Lower leg skin (tissue), 4 donors: ENCODE results near the gene SLC25A25. TPM values are rescaled to one million over a fixed set of nuclear protein-coding genes. Genes with fewer than 3 reads are reported as not detected.

ENCODE experiments used
- DNase-seq, 2 donors: peaks; one replicate each; pipeline ENCODE4 v3.0.0-alpha.2; 2019; ENCODE audit warnings: low spot score in 2 of 2
- H3K4me3 ChIP-seq: fragments of 200-600 bp; sonication (generic); 2 replicates; pipeline ENCODE4 v1.5.1; 2017; ENCODE audit warnings: mild to moderate bottlenecking, low read depth; ENCODE audit not compliant: poor library complexity, severe bottlenecking
- CTCF ChIP-seq, 3 donors: fragments of 450-650 bp; IDR thresholded peaks; one replicate each; pipeline ENCODE4 v1.5.1; 2016; ENCODE audit warnings: antibody characterized with exemption in 3 of 3, mild to moderate bottlenecking in 3 of 3, moderate library complexity in 2 of 3
- POLR2A ChIP-seq, 2 donors: fragments of 450-650 bp; IDR thresholded peaks; one replicate each; pipeline ENCODE4 v1.6.1; 2016 to 2017; ENCODE audit warnings: antibody characterized with exemption in 2 of 2, mild to moderate bottlenecking in 1 of 2, moderate library complexity in 1 of 2
- WGBS, 2 donors: methylation state at CpG; one replicate each; pipeline ENCODE4 v1.1.5; 2018; 5-methylcytosine and 5-hydroxymethylcytosine counted together
- intact Hi-C: fragments of 100-400 bp; cut with DNase I; formaldehyde crosslinking; loops from one replicate; pipeline ENCODE4 v1.15.0; 2023; ENCODE audit warnings: low total_unique reads
- total RNA-seq, 4 donors: library from RNA; depleted of rRNA; stranded (reverse); fragments of >200 nt; gene quantifications; one replicate each; pipeline ENCODE4 v1.1.0, GENCODE V29; 2016

The SLC25A25 gene
- total RNA-seq, 4 donors from 2014 or later: 26.4 to 40.3 (median 32.0) TPM

GRCh38 chr9:128073253-128073886 is 5.3 kb downstream of the SLC25A25 start:
- intact Hi-C loops: no loop called here
- TF ChIP-seq CTCF (IDR thresholded peaks at IDR 0.05) (no peak), POLR2A (IDR thresholded peaks at IDR 0.05) (no peak)
- WGBS, 2 donors: 66 to 71% methylated on average over 7 of the region's 7 CpGs
- H3K4me3 ChIP-seq: no peak overlapping the region
- no peak for DNase-seq

DNA sequence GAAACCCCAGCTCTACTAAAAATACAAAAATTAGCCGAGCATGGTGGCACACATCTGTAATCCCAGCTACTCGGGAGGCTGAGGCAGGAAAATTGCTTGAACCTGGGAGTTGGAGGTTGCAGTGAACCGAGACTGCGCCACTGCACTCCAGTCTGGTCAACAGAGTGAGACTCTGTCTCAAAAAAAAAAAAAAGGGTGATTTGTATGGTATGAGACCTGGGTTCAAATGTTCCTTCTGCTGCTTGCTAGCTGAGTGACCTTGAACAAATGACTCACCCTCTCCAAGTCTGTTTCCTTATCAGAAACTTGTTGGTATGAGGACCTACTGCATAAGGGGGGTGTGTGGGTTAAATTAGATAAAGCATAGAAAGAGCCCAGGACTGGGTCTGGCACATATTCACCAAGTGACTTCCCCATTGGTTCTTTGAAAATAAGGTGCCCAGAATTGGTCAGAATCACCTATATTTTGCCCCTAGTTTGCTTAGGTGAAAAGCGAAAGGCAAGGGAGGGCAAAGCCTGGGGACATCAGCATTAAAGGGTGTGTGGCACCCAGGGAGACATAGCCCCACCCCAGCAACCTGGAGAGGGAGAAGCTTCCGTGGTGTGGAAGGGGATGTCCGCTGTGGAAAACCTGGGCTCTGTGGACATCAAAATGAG is 9.9 kb downstream of the SLC25A25 start:
- no peak for DNase-seq
- no peak overlapping the region for H3K4me3 ChIP-seq
- TF ChIP-seq CTCF (IDR thresholded peaks at IDR 0.05) (no peak), POLR2A (IDR thresholded peaks at IDR 0.05) (no peak)
- intact Hi-C loops: no loop called here
- 89 to 95% methylated on average over 7 of the region's 7 CpGs for WGBS, 2 donors

GRCh38 chr9:128078504-128079434 is 10.7 kb downstream of the SLC25A25 start:
- WGBS, 2 donors: 59 to 60% methylated on average over 11 of the region's 11 CpGs
- intact Hi-C loops: no loop called here
- DNase-seq: no peak
- TF ChIP-seq CTCF (IDR thresholded peaks at IDR 0.05): no peak
- no peak for TF ChIP-seq POLR2A (IDR thresholded peaks at IDR 0.05)
- H3K4me3 ChIP-seq: no peak overlapping the region

DNA sequence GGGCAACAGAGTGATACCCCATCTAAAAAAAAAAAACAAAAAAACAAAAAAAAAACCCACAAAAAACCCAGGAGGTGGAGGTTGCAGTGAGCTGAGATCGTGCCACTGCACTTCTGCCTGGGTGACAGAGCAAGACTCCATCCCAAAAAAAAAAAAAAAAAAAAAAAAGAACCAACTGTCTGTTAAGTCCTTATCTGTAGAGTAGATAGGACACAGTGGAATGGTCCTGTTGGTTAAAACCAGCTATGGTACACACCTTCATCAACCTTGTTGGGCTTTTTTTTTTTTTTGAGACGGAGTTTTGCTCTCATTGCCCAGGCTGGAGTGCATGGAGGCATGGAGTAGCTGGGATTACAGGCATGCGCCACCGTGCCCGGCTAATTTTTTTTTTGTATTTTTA is 12.2 kb downstream of the SLC25A25 start:
- WGBS, 2 donors: 93 to 98% methylated on average over 5 of the region's 5 CpGs
- TF ChIP-seq POLR2A (IDR thresholded peaks at IDR 0.05) (no peak), CTCF (IDR thresholded peaks at IDR 0.05) (no peak)
- H3K4me3 ChIP-seq: no peak overlapping the region
- intact Hi-C loops: no loop called here
- no peak for DNase-seq

GRCh38 chr9:128081056-128081455 is 13.0 kb downstream of the SLC25A25 start:
- DNase-seq: no peak
- no peak overlapping the region for H3K4me3 ChIP-seq
- 47 to 59% methylated on average over 3 of the region's 3 CpGs for WGBS, 2 donors
- intact Hi-C loops: no loop called here
- TF ChIP-seq POLR2A (IDR thresholded peaks at IDR 0.05): no peak

DNA sequence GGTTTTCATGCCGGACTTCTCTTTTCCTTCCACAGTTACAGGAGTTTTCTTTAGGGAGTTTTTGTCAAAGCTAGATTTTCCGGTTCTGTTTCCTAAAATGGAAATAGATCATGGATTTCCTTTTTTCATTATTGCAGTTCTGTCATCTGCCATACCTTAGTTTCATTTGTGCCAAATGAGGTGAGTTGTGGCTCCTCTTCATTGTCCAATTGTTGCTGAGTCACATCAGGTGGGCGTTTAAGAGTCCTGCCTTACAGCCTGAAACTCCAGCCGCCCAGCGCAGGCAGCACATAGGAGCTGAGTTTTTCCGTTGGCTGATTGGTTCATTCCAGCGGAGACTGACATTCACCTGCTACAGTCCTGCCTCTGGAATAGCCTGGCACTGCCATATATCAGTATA is 14.1 kb downstream of the SLC25A25 start:
- WGBS, 2 donors: 35 to 36% methylated on average over 7 of the region's 7 CpGs
- intact Hi-C loops: no loop called here
- no peak for DNase-seq
- TF ChIP-seq CTCF (IDR thresholded peaks at IDR 0.05) (no peak), POLR2A (IDR thresholded peaks at IDR 0.05) (no peak)
- H3K4me3 ChIP-seq: no peak overlapping the region
